GM21576 (cell line): ENCODE measurements around the gene UNC13B.

Experiments used
- ATAC-seq: cut with Tn5 transposase; IDR thresholded peaks from one replicate; pipeline ENCODE4 v1.9.1; 2021; ENCODE audit warnings: mild to moderate bottlenecking, moderate library complexity; ENCODE audit not compliant: unreplicated experiment

UNC13B gene

GRCh38 chr9:35272989-35273388, 111.2 kb downstream of the UNC13B start:
- no peak for ATAC-seq

GRCh38 chr9:35273591-35273990, 111.8 kb downstream of the UNC13B start:
- ATAC-seq = no peak

GRCh38 chr9:35274993-35275392, 113.2 kb downstream of the UNC13B start:
- no peak for ATAC-seq

GRCh38 chr9:35277171-35277520, 115.3 kb downstream of the UNC13B start:
- no peak for ATAC-seq

GRCh38 chr9:35277628-35278359, 116.0 kb downstream of the UNC13B start:
- ATAC-seq = no peak

- ATAC-seq = no peak
Observed at GRCh38 chr9:35279946-35280345, 118.1 kb downstream of the UNC13B start.

- no peak for ATAC-seq
Observed at GRCh38 chr9:35280399-35280798, 118.6 kb downstream of the UNC13B start.

GRCh38 chr9:35285731-35286130, 123.9 kb downstream of the UNC13B start:
- ATAC-seq = no peak

- ATAC-seq = no peak
Observed at GRCh38 chr9:35286381-35286780, 124.6 kb downstream of the UNC13B start.

- ATAC-seq = no peak
Observed at GRCh38 chr9:35287987-35288632, 126.3 kb downstream of the UNC13B start.

GRCh38 chr9:35288778-35289177, 127.0 kb downstream of the UNC13B start:
- ATAC-seq = no peak

- no peak for ATAC-seq
Observed at GRCh38 chr9:35293376-35293964, 131.7 kb downstream of the UNC13B start.

GRCh38 chr9:35294066-35294465, 132.3 kb downstream of the UNC13B start:
- no peak for ATAC-seq

- no peak for ATAC-seq
Observed at GRCh38 chr9:35294556-35294955, 132.7 kb downstream of the UNC13B start.

- ATAC-seq = no peak
Observed at GRCh38 chr9:35295369-35296036, 133.7 kb downstream of the UNC13B start.

- ATAC-seq = no peak
Observed at GRCh38 chr9:35303567-35303966, 141.8 kb downstream of the UNC13B start.

- no peak for ATAC-seq
Observed at GRCh38 chr9:35306283-35306682, 144.5 kb downstream of the UNC13B start.

GRCh38 chr9:35308316-35308715, 146.5 kb downstream of the UNC13B start:
- no peak for ATAC-seq

GRCh38 chr9:35311891-35312639, 150.3 kb downstream of the UNC13B start:
- no peak for ATAC-seq

GRCh38 chr9:35313460-35313859, 151.7 kb downstream of the UNC13B start:
- no peak for ATAC-seq

- ATAC-seq = no peak
Observed at GRCh38 chr9:35313916-35314315, 152.1 kb downstream of the UNC13B start.
